HCT116 (cell line): ENCODE data around the gene TVP23A. TPM values are rescaled to one million over a fixed set of nuclear protein-coding genes. Genes with fewer than 3 reads are reported as not detected.

Source experiments
- ATAC-seq: fragments of 200-7000 bp; cut with Tn5 transposase; 2 replicates; pipeline ENCODE4 v1.9.1; 2020; ENCODE audit warnings: mild to moderate bottlenecking, moderate library complexity
- BruUV-seq: library from RNA; stranded (reverse); fragments of 400-500 nt; replicated peaks from 2 replicates; lab custom pipeline; 2021; lab: Mats Ljungman, UMichigan
- CTCF ChIA-PET: fragments of 300-600 bp; sonication (Branson Sonifier 250); formaldehyde crosslinking; loops from one replicate; lab custom pipeline; 2021; ENCODE audit warnings: antibody characterized with exemption; lab: Charles Lee
- POLR2A ChIA-PET: fragments of 300-600, 350-600 bp; sonication (Branson Sonifier 250); formaldehyde crosslinking; loops from one replicate; lab custom pipeline; 2021; ENCODE audit warnings: antibody characterized with exemption; lab: Charles Lee
- RAD21 ChIA-PET, 2 experiments: fragments of 300-600 bp; sonication (Branson Sonifier 250); formaldehyde crosslinking; loops; one replicate each; lab custom pipeline; 2023; ENCODE audit warnings: low total read pairs in 2 of 2; ENCODE audit not compliant: uncharacterized antibody in 2 of 2, unreplicated experiment in 2 of 2, low non-redundant PET in 1 of 2; lab: Charles Lee
- DNase-seq: peaks from one replicate; pipeline ENCODE4 v3.0.0-alpha.2; 2010; ENCODE audit warnings: low read depth, low spot score
- H2AFZ ChIP-seq: fragments of 200-600 bp; shearing (Covaris generic), sonication (generic); 2 replicates; pipeline ENCODE4 v1.6.1; 2017; ENCODE audit warnings: low read depth, mixed run types, mixed read lengths, antibody characterized with exemption, low read length; ENCODE audit not compliant: poor library complexity, severe bottlenecking
- H3K27ac ChIP-seq: 2 replicates; pipeline ENCODE4 v1.5.1; 2012; ENCODE audit warnings: low read depth, low read length
- H3K27me3 ChIP-seq: fragments of 200-600 bp; sonication (generic); 2 replicates; pipeline ENCODE4 v1.6.1; 2016; ENCODE audit warnings: mixed run types, low read length, mixed read lengths; ENCODE audit not compliant: insufficient read depth
- H3K36me3 ChIP-seq, 2 experiments: fragments of 200-500 bp in 1 of 2; fragments of 200-600 bp in 1 of 2; sonication (Bioruptor generic) in 1 of 2; sonication (generic) in 1 of 2; 2 replicates each; pipeline versions ENCODE4 v1.5.1 to v1.6.1; 2014 to 2016; ENCODE audit warnings: low read length in 2 of 2, inconsistent platforms in 1 of 2, mixed read lengths in 1 of 2, mixed run types in 1 of 2; ENCODE audit not compliant: insufficient read depth in 2 of 2, control insufficient read depth in 1 of 2
- H3K4me1 ChIP-seq, 2 experiments: fragments of 200-600 bp in 1 of 2; sonication (generic) in 1 of 2; 2 replicates each; pipeline versions ENCODE4 v1.5.1 to v1.6.1; 2012 to 2017; ENCODE audit warnings: low read length in 2 of 2, inconsistent platforms in 1 of 2, mild to moderate bottlenecking in 1 of 2, mixed read lengths in 1 of 2, mixed run types in 1 of 2, moderate library complexity in 1 of 2; ENCODE audit not compliant: insufficient read depth in 2 of 2, control insufficient read depth in 1 of 2
- H3K4me2 ChIP-seq: fragments of 200-600 bp; sonication (generic); 2 replicates; pipeline ENCODE4 v1.6.1; 2017; ENCODE audit warnings: mixed run types, low read length, mixed read lengths
- H3K4me3 ChIP-seq, 2 experiments: fragments of 200-600 bp in 1 of 2; sonication (generic) in 1 of 2; replicated peaks in 1 of 2; 2 replicates each; pipeline ENCODE4 v1.5.1; 2011 to 2016; ENCODE audit warnings: low read length in 2 of 2, control low read depth in 1 of 2, low read depth in 1 of 2, mild to moderate bottlenecking in 1 of 2, mixed read lengths in 1 of 2, mixed run types in 1 of 2
- H3K79me2 ChIP-seq: fragments of 200-600 bp; sonication (generic); 2 replicates; pipeline ENCODE4 v1.6.1; 2017; ENCODE audit warnings: mild to moderate bottlenecking, mixed run types, low read length, moderate library complexity, mixed read lengths; ENCODE audit not compliant: insufficient read depth
- H3K9ac ChIP-seq: fragments of 200-600 bp; sonication (generic); 2 replicates; pipeline ENCODE4 v1.6.1; 2016; ENCODE audit warnings: low read length, mixed read lengths
- H3K9me2 ChIP-seq: fragments of 200-600 bp; sonication (generic), shearing (Covaris generic); 2 replicates; pipeline ENCODE4 v1.6.1; 2017; ENCODE audit warnings: mixed run types, mild to moderate bottlenecking, moderate library complexity; ENCODE audit not compliant: insufficient read depth
- H3K9me3 ChIP-seq, 2 experiments: fragments of 200-500 bp in 1 of 2; fragments of 200-600 bp in 1 of 2; sonication (Bioruptor generic) in 1 of 2; sonication (generic) in 1 of 2; 2 replicates each; pipeline ENCODE4 v1.6.1; 2014 to 2017; ENCODE audit warnings: low read length in 2 of 2, mixed read lengths in 2 of 2, inconsistent platforms in 1 of 2, low read depth in 1 of 2, mild to moderate bottlenecking in 1 of 2, mixed run types in 1 of 2, moderate library complexity in 1 of 2; ENCODE audit not compliant: control insufficient read depth in 1 of 2, insufficient read depth in 1 of 2
- H4K20me1 ChIP-seq: fragments of 200-600 bp; sonication (generic), shearing (Covaris generic); 2 replicates; pipeline ENCODE4 v1.6.1; 2017; ENCODE audit warnings: mixed run types, mild to moderate bottlenecking, moderate library complexity; ENCODE audit not compliant: insufficient read depth
- CBX3 ChIP-seq: IDR thresholded peaks from 2 replicates; pipeline ENCODE4 v1.6.1; 2012; ENCODE audit warnings: low read depth
- EGR1 ChIP-seq: IDR thresholded peaks from 2 replicates; pipeline ENCODE4 v1.6.1; 2012; ENCODE audit warnings: low read depth
- EZH2 ChIP-seq: fragments of 200-600 bp; sonication (generic); IDR thresholded peaks from 2 replicates; pipeline ENCODE4 v1.6.1; 2017; ENCODE audit warnings: antibody characterized with exemption, mixed run types
- EZH2phosphoT487 ChIP-seq: fragments of 200-600 bp; IDR thresholded peaks from 2 replicates; pipeline ENCODE4 v1.6.1; 2018; ENCODE audit warnings: antibody characterized with exemption, borderline replicate concordance
- FOSL1 ChIP-seq: IDR thresholded peaks from 2 replicates; pipeline ENCODE4 v1.6.1; 2012; ENCODE audit warnings: low read depth
- POLR2A ChIP-seq: IDR thresholded peaks from 2 replicates; pipeline ENCODE4 v1.7.0; 2011; ENCODE audit warnings: borderline replicate concordance; ENCODE audit not compliant: insufficient read depth, insufficient read length; ENCODE audit errors: extremely low read depth
- RAD21 ChIP-seq: IDR thresholded peaks from 2 replicates; pipeline ENCODE4 v1.6.1; 2012; ENCODE audit warnings: low read depth, mild to moderate bottlenecking
- SRF ChIP-seq: IDR thresholded peaks from 2 replicates; pipeline ENCODE4 v1.6.1; 2012; ENCODE audit warnings: low read depth
- YY1 ChIP-seq: IDR thresholded peaks from 2 replicates; pipeline ENCODE4 v1.6.1; 2011; ENCODE audit warnings: low read length, low read depth, moderate library complexity, mild to moderate bottlenecking; ENCODE audit not compliant: insufficient replicate concordance; ENCODE audit errors: extremely low read depth
- ZFX ChIP-seq: fragments of 450-650 bp; IDR thresholded peaks from 2 replicates; pipeline ENCODE4 v1.6.1; 2017
- ZNF274 ChIP-seq: fragments of 200-500 bp; sonication (Bioruptor generic); IDR thresholded peaks from 2 replicates; pipeline ENCODE4 v1.6.1; 2014; ENCODE audit warnings: mild to moderate bottlenecking, low read depth, low read length, inconsistent platforms
- intact Hi-C: fragments of 100-400 bp; cut with micrococcal nuclease; formaldehyde crosslinking; loops from 2 replicates; pipeline ENCODE4 v1.10.0; 2022
- total RNA-seq: library from RNA; stranded (reverse); gene quantifications from one replicate; pipeline ENCODE4 v1.2.1, GENCODE V29; 2021; ENCODE audit not compliant: unreplicated experiment

Gene TVP23A
- total RNA-seq, 1 experiment from 2014 or later: not detected

GRCh38 chr16:10852948-10853347 is 34.4 kb upstream of the TVP23A start:
- Histone ChIP-seq H3K9ac (no peak overlapping the region), H3K9me2 (no peaks in the 10 kb centered on the region), H3K4me3 (no peak overlapping the region), H3K27me3 (peaks cover 3% of the 10 kb centered on the region; the same call in 1 of the 2 replicates), H3K9me3 (no peaks in the 10 kb centered on the region), H3K79me2 (no peaks in the 10 kb centered on the region)
- ATAC-seq: no peak
- TF ChIP-seq RAD21 (no peak), SRF (no peak), POLR2A (no peak), ZNF274 (no peak)
- TF ChIP-seq, all 23 proteins: peak for 0
- Histone ChIP-seq H4K20me1 (no peaks in the 10 kb centered on the region), H3K27ac (no peak overlapping the region), H2AFZ (no peak overlapping the region), H3K36me3 (no peaks in the 10 kb centered on the region), H3K4me2 (no peak overlapping the region), H3K4me1 (no peaks in the 10 kb centered on the region)
- DNase-seq: no peak
- POLR2A ChIA-PET: no interaction called here
- intact Hi-C loops: no loop called here
- RAD21 ChIA-PET: no interaction called here
- CTCF ChIA-PET: no interaction called here
- BruUV-seq: no TSS peak

GRCh38 chr16:10852286-10852685 is 33.7 kb upstream of the TVP23A start:
- intact Hi-C loops: no loop called here
- ChIA-PET RAD21 (no interaction called here), POLR2A (no interaction called here), CTCF (no interaction called here)
- Histone ChIP-seq H3K4me2 (no peak overlapping the region), H3K9me2 (no peaks in the 10 kb centered on the region), H3K79me2 (no peaks in the 10 kb centered on the region), H2AFZ (no peak overlapping the region), H3K4me3 (no peak overlapping the region), H3K36me3 (no peaks in the 10 kb centered on the region), H3K9ac (no peak overlapping the region), H3K27me3 (peaks cover 3% of the 10 kb centered on the region; the same call in 1 of the 2 replicates), H3K9me3 (no peaks in the 10 kb centered on the region), H3K27ac (no peak overlapping the region), H4K20me1 (no peaks in the 10 kb centered on the region)
- DNase-seq (no peak), ATAC-seq (no peak)
- BruUV-seq: no TSS peak
- TF ChIP-seq SRF: no peak
- no peak for TF ChIP-seq RAD21
- TF ChIP-seq YY1: no peak
- TF ChIP-seq FOSL1: no peak
- no peak for TF ChIP-seq EZH2
- no peak for TF ChIP-seq ZFX
- TF ChIP-seq EZH2phosphoT487: no peak
- TF ChIP-seq CBX3: no peak
- TF ChIP-seq ZNF274: no peak
- TF ChIP-seq EGR1: no peak
- TF ChIP-seq, all 23 proteins: peak for 0
- no peaks in the 10 kb centered on the region for H3K4me1 ChIP-seq
